BLaER1 treated with 17β-estradiol and CSF1 and Interleukin-3, amounts not matched to agents 10 nM and 100 nM (cell line): ENCODE measurements around the gene AUTS2.

Source experiments
- H3K27ac ChIP-seq, 11 experiments: shearing (Covaris generic); formaldehyde crosslinking; 2 replicates each; pipeline ENCODE4 v1.8.1; 2022
- H3K27me3 ChIP-seq, 11 experiments: shearing (Covaris generic); formaldehyde crosslinking; 2 replicates each; pipeline ENCODE4 v1.8.1; 2022
- H3K36me3 ChIP-seq, 11 experiments: shearing (Covaris generic); formaldehyde crosslinking; 2 replicates each; pipeline ENCODE4 v1.8.1; 2022
- H3K4me1 ChIP-seq, 10 experiments: shearing (Covaris generic); formaldehyde crosslinking; 2 replicates each; pipeline ENCODE4 v1.8.1; 2022
- H3K4me2 ChIP-seq, 11 experiments: shearing (Covaris generic); formaldehyde crosslinking; 2 replicates each; pipeline ENCODE4 v1.8.1; 2022
- H3K4me3 ChIP-seq, 10 experiments: shearing (Covaris generic); formaldehyde crosslinking; 2 replicates each; pipeline ENCODE4 v1.8.1; 2022
- H3K9ac ChIP-seq, 11 experiments: shearing (Covaris generic); formaldehyde crosslinking; 2 replicates each; pipeline ENCODE4 v1.8.1; 2022
- H3K9me3 ChIP-seq, 11 experiments: shearing (Covaris generic); formaldehyde crosslinking; replicated peaks in 1 of 11; 2 replicates each; pipeline ENCODE4 v1.8.1; 2022
- H4K20me1 ChIP-seq, 11 experiments: shearing (Covaris generic); formaldehyde crosslinking; 2 replicates each; pipeline ENCODE4 v1.8.1; 2022
- Cebpa-rat ChIP-seq, 11 experiments: shearing (Covaris generic); IDR thresholded peaks; 2 replicates each; pipeline ENCODE4 v1.8.1; 2022

Gene AUTS2

GRCh38 chr7:69615685-69616084 is 17.4 kb downstream of the AUTS2 start:
- peaks cover 0 to 18% (median 0%) of the 10 kb centered on the region in 11 experiments; a peak in 3 of 22 replicates for H3K36me3 ChIP-seq
- H4K20me1 ChIP-seq = peaks cover 0 to 94% (median 75%) of the 10 kb centered on the region in 11 experiments; a peak in 16 of 22 replicates
- TF ChIP-seq Cebpa-rat (IDR thresholded peaks at IDR 0.05) = no peak
- H3K4me3 ChIP-seq = no peak overlapping the region
- no peak overlapping the region for H3K27ac ChIP-seq
- H3K4me2 ChIP-seq = peak overlapping the region in 1 of 11 experiments; percentile 11; a peak in 2 of 22 replicates
- peaks cover 32 to 80% (median 66%) of the 10 kb centered on the region in 10 experiments for H3K4me1 ChIP-seq
- no peaks in the 10 kb centered on the region for H3K9me3 ChIP-seq
- H3K9ac ChIP-seq = no peak overlapping the region
- no peaks in the 10 kb centered on the region for H3K27me3 ChIP-seq

- Histone ChIP-seq H3K9ac (no peak overlapping the region), H3K4me2 (peak overlapping the region; percentile 14 to 83 (median 64); a peak in 20 of 22 replicates), H3K4me1 (peaks cover 37 to 81% (median 67%) of the 10 kb centered on the region in 10 experiments), H3K36me3 (peaks cover 0 to 18% (median 0%) of the 10 kb centered on the region in 11 experiments; a peak in 3 of 22 replicates), H3K4me3 (no peak overlapping the region), H4K20me1 (peaks cover 0 to 95% (median 64%) of the 10 kb centered on the region in 11 experiments; a peak in 15 of 22 replicates), H3K27me3 (no peaks in the 10 kb centered on the region), H3K27ac (peak overlapping the region in 4 of 11 experiments; percentile 0 to 25 (median 22); a peak in 2 of 22 replicates), H3K9me3 (no peaks in the 10 kb centered on the region)
- TF ChIP-seq Cebpa-rat (IDR thresholded peaks at IDR 0.05) = no peak
These were observed 19.1 kb downstream of the AUTS2 start for GRCh38 chr7:69617364-69617763.

- Histone ChIP-seq H3K9ac (0 out of 22 replicates have a peak overlapping the region, but pooled peaks of 1 of the 11 experiments have one; percentile 6), H3K4me1 (peaks cover 46 to 82% (median 74%) of the 10 kb centered on the region in 10 experiments), H3K27me3 (no peaks in the 10 kb centered on the region), H3K4me2 (peak overlapping the region; percentile 14 to 83 (median 64)), H3K36me3 (peaks cover 0 to 14% (median 0%) of the 10 kb centered on the region in 11 experiments; a peak in 3 of 22 replicates), H4K20me1 (peaks cover 0 to 95% (median 60%) of the 10 kb centered on the region in 11 experiments; a peak in 15 of 22 replicates), H3K27ac (peak overlapping the region in 3 of 11 experiments; percentile 8 to 47 (median 14); a peak in 1 of 22 replicates), H3K9me3 (no peaks in the 10 kb centered on the region), H3K4me3 (no peak overlapping the region)
- no peak for TF ChIP-seq Cebpa-rat (IDR thresholded peaks at IDR 0.05)
These were observed 20.8 kb downstream of the AUTS2 start for GRCh38 chr7:69619054-69619453.

- no peak overlapping the region for H3K9ac ChIP-seq
- TF ChIP-seq Cebpa-rat (IDR thresholded peaks at IDR 0.05) = no peak
- no peak overlapping the region for H3K27ac ChIP-seq
- peaks cover 0 to 8% (median 0%) of the 10 kb centered on the region in 11 experiments; a peak in 3 of 22 replicates for H3K36me3 ChIP-seq
- H3K4me3 ChIP-seq = no peak overlapping the region
- H3K27me3 ChIP-seq = no peaks in the 10 kb centered on the region
- peaks cover 46 to 87% (median 80%) of the 10 kb centered on the region in 10 experiments for H3K4me1 ChIP-seq
- H3K9me3 ChIP-seq = no peaks in the 10 kb centered on the region
- peaks cover 0 to 95% (median 62%) of the 10 kb centered on the region in 11 experiments; a peak in 16 of 22 replicates for H4K20me1 ChIP-seq
- H3K4me2 ChIP-seq = peak overlapping the region; percentile 24 to 83 (median 64); a peak in 21 of 22 replicates
These were observed 21.4 kb downstream of the AUTS2 start for GRCh38 chr7:69619635-69620034.

- Histone ChIP-seq H3K9me3 (no peaks in the 10 kb centered on the region), H3K4me3 (no peak overlapping the region), H3K4me2 (peak overlapping the region in 10 of 11 experiments; percentile 24 to 83 (median 64); a peak in 17 of 22 replicates), H3K9ac (no peak overlapping the region), H3K27me3 (no peaks in the 10 kb centered on the region), H3K36me3 (0 out of 22 replicates have a peak, but pooled peaks cover 0 to 3% (median 0%) of the 10 kb centered on the region in 11 experiments), H3K27ac (no peak overlapping the region), H3K4me1 (peaks cover 46 to 89% (median 81%) of the 10 kb centered on the region in 10 experiments), H4K20me1 (peaks cover 0 to 95% (median 65%) of the 10 kb centered on the region in 11 experiments; a peak in 16 of 22 replicates)
- TF ChIP-seq Cebpa-rat (IDR thresholded peaks at IDR 0.05) = no peak
These were observed 21.8 kb downstream of the AUTS2 start for GRCh38 chr7:69620063-69620462.

GRCh38 chr7:69620650-69621049 is 22.4 kb downstream of the AUTS2 start:
- no peak overlapping the region for H3K27ac ChIP-seq
- H3K4me1 ChIP-seq = peaks cover 46 to 93% (median 81%) of the 10 kb centered on the region in 10 experiments
- H3K4me2 ChIP-seq = peak overlapping the region in 8 of 11 experiments; percentile 9 to 83 (median 66); a peak in 11 of 22 replicates
- no peak overlapping the region for H3K4me3 ChIP-seq
- no peaks in the 10 kb centered on the region for H3K36me3 ChIP-seq
- no peak overlapping the region for H3K9ac ChIP-seq
- no peak for TF ChIP-seq Cebpa-rat (IDR thresholded peaks at IDR 0.05)
- H3K27me3 ChIP-seq = no peaks in the 10 kb centered on the region
- peaks cover 0 to 95% (median 70%) of the 10 kb centered on the region in 11 experiments; a peak in 16 of 22 replicates for H4K20me1 ChIP-seq
- H3K9me3 ChIP-seq = no peaks in the 10 kb centered on the region

- Histone ChIP-seq H3K4me2 (peak overlapping the region; percentile 33 to 68 (median 51); a peak in 21 of 22 replicates), H4K20me1 (peaks cover 0 to 95% (median 73%) of the 10 kb centered on the region in 11 experiments; a peak in 16 of 22 replicates), H3K36me3 (no peaks in the 10 kb centered on the region), H3K4me1 (peaks cover 41 to 84% (median 69%) of the 10 kb centered on the region in 10 experiments), H3K4me3 (no peak overlapping the region), H3K27ac (peak overlapping the region in 3 of 11 experiments; percentile 10 to 34 (median 32); a peak in 5 of 22 replicates), H3K9ac (no peak overlapping the region), H3K27me3 (no peaks in the 10 kb centered on the region), H3K9me3 (no peaks in the 10 kb centered on the region)
- no peak for TF ChIP-seq Cebpa-rat (IDR thresholded peaks at IDR 0.05)
These were observed 23.9 kb downstream of the AUTS2 start for GRCh38 chr7:69622014-69622835.

GRCh38 chr7:69622960-69623359 is 24.7 kb downstream of the AUTS2 start:
- Histone ChIP-seq H3K4me2 (peak overlapping the region; percentile 33 to 68 (median 51); a peak in 21 of 22 replicates), H3K4me1 (peaks cover 35 to 83% (median 65%) of the 10 kb centered on the region in 10 experiments)

More at GRCh38 chr7:69622960-69623359, 24.7 kb downstream of the AUTS2 start:
- Histone ChIP-seq H3K27ac (no peak overlapping the region; a peak in 1 of 22 replicates), H3K9ac (no peak overlapping the region), H3K27me3 (no peaks in the 10 kb centered on the region), H3K4me3 (no peak overlapping the region), H3K36me3 (no peaks in the 10 kb centered on the region), H3K9me3 (no peaks in the 10 kb centered on the region), H4K20me1 (peaks cover 0 to 95% (median 73%) of the 10 kb centered on the region in 11 experiments; a peak in 17 of 22 replicates)
- TF ChIP-seq Cebpa-rat (IDR thresholded peaks at IDR 0.05) = no peak
